PC-9 (cell line): ENCODE results near the gene JARID2.

ENCODE experiments used
- CTCF ChIP-seq: fragments of 200-600 bp; sonication (generic); conservative IDR thresholded peaks from 2 replicates; pipeline ENCODE4 v1.6.1; 2017; ENCODE audit warnings: mixed run types, antibody characterized with exemption, mild to moderate bottlenecking, moderate library complexity
- EZH2 ChIP-seq: fragments of 200-600 bp; sonication (generic); IDR thresholded peaks from 2 replicates; pipeline ENCODE4 v1.8.0; 2017; ENCODE audit warnings: antibody characterized with exemption, low read depth

DNA sequence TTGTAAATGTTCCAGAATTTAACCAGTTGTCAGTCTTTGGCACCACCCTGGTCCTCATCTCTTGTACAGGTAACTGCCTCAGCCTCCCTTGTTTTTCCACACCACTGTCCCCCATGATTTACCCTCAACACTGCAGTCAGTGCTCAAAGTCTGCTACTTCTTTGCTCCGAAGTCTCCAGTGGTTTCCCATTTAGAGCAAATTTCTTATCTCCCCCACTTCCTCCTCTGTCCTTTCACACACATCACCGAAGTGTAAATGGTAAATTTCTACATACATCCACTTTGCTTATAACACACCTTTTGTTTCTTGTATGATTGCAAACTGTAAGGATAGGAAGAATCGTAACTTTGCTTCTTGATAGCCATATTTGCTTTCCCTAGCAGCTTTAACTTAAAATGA lies 115.3 kb downstream of the JARID2 start:
- no peak for TF ChIP-seq CTCF
- no peak for TF ChIP-seq EZH2
